ENCODE measurements around the gene LYSET. TPM values are rescaled to one million over a fixed set of nuclear protein-coding genes. Genes with fewer than 3 reads are reported as not detected.

LYSET gene
- total RNA-seq, 1 experiment from 2014 or later, result 25.6 TPM

- TF ChIP-seq, protein P1, sequence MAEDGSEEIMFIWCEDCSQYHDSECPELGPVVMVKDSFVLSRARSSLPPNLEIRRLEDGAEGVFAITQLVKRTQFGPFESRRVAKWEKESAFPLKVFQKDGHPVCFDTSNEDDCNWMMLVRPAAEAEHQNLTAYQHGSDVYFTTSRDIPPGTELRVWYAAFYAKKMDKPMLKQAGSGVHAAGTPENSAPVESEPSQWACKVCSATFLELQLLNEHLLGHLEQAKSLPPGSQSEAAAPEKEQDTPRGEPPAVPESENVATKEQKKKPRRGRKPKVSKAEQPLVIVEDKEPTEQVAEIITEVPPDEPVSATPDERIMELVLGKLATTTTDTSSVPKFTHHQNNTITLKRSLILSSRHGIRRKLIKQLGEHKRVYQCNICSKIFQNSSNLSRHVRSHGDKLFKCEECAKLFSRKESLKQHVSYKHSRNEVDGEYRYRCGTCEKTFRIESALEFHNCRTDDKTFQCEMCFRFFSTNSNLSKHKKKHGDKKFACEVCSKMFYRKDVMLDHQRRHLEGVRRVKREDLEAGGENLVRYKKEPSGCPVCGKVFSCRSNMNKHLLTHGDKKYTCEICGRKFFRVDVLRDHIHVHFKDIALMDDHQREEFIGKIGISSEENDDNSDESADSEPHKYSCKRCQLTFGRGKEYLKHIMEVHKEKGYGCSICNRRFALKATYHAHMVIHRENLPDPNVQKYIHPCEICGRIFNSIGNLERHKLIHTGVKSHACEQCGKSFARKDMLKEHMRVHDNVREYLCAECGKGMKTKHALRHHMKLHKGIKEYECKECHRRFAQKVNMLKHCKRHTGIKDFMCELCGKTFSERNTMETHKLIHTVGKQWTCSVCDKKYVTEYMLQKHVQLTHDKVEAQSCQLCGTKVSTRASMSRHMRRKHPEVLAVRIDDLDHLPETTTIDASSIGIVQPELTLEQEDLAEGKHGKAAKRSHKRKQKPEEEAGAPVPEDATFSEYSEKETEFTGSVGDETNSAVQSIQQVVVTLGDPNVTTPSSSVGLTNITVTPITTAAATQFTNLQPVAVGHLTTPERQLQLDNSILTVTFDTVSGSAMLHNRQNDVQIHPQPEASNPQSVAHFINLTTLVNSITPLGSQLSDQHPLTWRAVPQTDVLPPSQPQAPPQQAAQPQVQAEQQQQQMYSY (CRISPR knock-in tag; IDR thresholded peaks at IDR 0.05), result 0 out of 2 replicates have a peak, but pooled peaks have one; percentile 16
- TF ChIP-seq, protein P2, sequence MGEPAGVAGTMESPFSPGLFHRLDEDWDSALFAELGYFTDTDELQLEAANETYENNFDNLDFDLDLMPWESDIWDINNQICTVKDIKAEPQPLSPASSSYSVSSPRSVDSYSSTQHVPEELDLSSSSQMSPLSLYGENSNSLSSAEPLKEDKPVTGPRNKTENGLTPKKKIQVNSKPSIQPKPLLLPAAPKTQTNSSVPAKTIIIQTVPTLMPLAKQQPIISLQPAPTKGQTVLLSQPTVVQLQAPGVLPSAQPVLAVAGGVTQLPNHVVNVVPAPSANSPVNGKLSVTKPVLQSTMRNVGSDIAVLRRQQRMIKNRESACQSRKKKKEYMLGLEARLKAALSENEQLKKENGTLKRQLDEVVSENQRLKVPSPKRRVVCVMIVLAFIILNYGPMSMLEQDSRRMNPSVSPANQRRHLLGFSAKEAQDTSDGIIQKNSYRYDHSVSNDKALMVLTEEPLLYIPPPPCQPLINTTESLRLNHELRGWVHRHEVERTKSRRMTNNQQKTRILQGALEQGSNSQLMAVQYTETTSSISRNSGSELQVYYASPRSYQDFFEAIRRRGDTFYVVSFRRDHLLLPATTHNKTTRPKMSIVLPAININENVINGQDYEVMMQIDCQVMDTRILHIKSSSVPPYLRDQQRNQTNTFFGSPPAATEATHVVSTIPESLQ (CRISPR knock-in tag; IDR thresholded peaks at IDR 0.05), result no peak
- TF ChIP-seq MYBL2 (CRISPR knock-in tag; IDR thresholded peaks at IDR 0.05), result peak; percentile 65; the same call in 1 of the 2 replicates
- TF ChIP-seq ZNF232 (CRISPR knock-in tag; IDR thresholded peaks at IDR 0.05), result peak; percentile 74; the same call in 1 of the 2 replicates
- TF ChIP-seq ZNF121 (CRISPR knock-in tag; IDR thresholded peaks at IDR 0.05), result peak; percentile 78; the same call in 1 of the 2 replicates
- peak; percentile 41; the same call in 1 of the 2 replicates for TF ChIP-seq NFYB (CRISPR knock-in tag; conservative IDR thresholded peaks at IDR 0.05; ENCODE audit: low read depth)
- TF ChIP-seq FOXP1 (CRISPR knock-in tag; IDR thresholded peaks at IDR 0.05; ENCODE audit: borderline replicate concordance), result peak; percentile 40
- peak; percentile 45; the same call in 1 of the 2 replicates for TF ChIP-seq ATF1 (CRISPR knock-in tag; IDR thresholded peaks at IDR 0.05)
- peak; percentile 29; the same call in 1 of the 2 replicates for TF ChIP-seq TEAD1 (CRISPR knock-in tag; IDR thresholded peaks at IDR 0.05)
- TF ChIP-seq, protein P3, sequence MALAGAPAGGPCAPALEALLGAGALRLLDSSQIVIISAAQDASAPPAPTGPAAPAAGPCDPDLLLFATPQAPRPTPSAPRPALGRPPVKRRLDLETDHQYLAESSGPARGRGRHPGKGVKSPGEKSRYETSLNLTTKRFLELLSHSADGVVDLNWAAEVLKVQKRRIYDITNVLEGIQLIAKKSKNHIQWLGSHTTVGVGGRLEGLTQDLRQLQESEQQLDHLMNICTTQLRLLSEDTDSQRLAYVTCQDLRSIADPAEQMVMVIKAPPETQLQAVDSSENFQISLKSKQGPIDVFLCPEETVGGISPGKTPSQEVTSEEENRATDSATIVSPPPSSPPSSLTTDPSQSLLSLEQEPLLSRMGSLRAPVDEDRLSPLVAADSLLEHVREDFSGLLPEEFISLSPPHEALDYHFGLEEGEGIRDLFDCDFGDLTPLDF (CRISPR knock-in tag; IDR thresholded peaks at IDR 0.05), result peak; percentile 62; the same call in 1 of the 2 replicates
- no peak; the same call in 1 of the 2 replicates for TF ChIP-seq NFE2L1 (CRISPR knock-in tag; IDR thresholded peaks at IDR 0.05)
- TF ChIP-seq, protein P4, sequence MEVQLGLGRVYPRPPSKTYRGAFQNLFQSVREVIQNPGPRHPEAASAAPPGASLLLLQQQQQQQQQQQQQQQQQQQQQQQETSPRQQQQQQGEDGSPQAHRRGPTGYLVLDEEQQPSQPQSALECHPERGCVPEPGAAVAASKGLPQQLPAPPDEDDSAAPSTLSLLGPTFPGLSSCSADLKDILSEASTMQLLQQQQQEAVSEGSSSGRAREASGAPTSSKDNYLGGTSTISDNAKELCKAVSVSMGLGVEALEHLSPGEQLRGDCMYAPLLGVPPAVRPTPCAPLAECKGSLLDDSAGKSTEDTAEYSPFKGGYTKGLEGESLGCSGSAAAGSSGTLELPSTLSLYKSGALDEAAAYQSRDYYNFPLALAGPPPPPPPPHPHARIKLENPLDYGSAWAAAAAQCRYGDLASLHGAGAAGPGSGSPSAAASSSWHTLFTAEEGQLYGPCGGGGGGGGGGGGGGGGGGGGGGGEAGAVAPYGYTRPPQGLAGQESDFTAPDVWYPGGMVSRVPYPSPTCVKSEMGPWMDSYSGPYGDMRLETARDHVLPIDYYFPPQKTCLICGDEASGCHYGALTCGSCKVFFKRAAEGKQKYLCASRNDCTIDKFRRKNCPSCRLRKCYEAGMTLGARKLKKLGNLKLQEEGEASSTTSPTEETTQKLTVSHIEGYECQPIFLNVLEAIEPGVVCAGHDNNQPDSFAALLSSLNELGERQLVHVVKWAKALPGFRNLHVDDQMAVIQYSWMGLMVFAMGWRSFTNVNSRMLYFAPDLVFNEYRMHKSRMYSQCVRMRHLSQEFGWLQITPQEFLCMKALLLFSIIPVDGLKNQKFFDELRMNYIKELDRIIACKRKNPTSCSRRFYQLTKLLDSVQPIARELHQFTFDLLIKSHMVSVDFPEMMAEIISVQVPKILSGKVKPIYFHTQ (CRISPR knock-in tag; IDR thresholded peaks at IDR 0.05), result no peak
- TF ChIP-seq SP1 (CRISPR knock-in tag; conservative IDR thresholded peaks at IDR 0.05), result peak; percentile 64; the same call in 1 of the 2 replicates
- peak; percentile 77; the same call in 1 of the 2 replicates for TF ChIP-seq RELA (CRISPR knock-in tag; IDR thresholded peaks at IDR 0.05; ENCODE audit: borderline replicate concordance)
- no peak for TF ChIP-seq AFF4 (CRISPR knock-in tag; IDR thresholded peaks at IDR 0.05; ENCODE audit: borderline replicate concordance)
- TF ChIP-seq IRF1 (CRISPR knock-in tag; IDR thresholded peaks at IDR 0.05), result 0 out of 2 replicates have a peak, but pooled peaks have one; percentile 30
- TF ChIP-seq, protein P5, sequence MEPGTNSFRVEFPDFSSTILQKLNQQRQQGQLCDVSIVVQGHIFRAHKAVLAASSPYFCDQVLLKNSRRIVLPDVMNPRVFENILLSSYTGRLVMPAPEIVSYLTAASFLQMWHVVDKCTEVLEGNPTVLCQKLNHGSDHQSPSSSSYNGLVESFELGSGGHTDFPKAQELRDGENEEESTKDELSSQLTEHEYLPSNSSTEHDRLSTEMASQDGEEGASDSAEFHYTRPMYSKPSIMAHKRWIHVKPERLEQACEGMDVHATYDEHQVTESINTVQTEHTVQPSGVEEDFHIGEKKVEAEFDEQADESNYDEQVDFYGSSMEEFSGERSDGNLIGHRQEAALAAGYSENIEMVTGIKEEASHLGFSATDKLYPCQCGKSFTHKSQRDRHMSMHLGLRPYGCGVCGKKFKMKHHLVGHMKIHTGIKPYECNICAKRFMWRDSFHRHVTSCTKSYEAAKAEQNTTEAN (CRISPR knock-in tag; IDR thresholded peaks at IDR 0.05), result peak; percentile 71; the same call in 1 of the 2 replicates
- TF ChIP-seq ZNF317 (CRISPR knock-in tag; IDR thresholded peaks at IDR 0.05; ENCODE audit: borderline replicate concordance, low read depth), result no peak
These were observed at the start of gene LYSET, which contains the start of gene MOAP1 (continued) for GRCh38 chr14:93184391-93185348.

Data from WTC11 (cell line).